Parathyroid adenoma (tissue), 2 donors: Measurements from ENCODE around the gene TSPAN11.
A peak's percentile ranks its signal among the peaks of the same experiment; 100 is the strongest.

Experiments
- H2AFZ ChIP-seq: fragments of 300-600 bp; sonication (generic); one replicate; pipeline ENCODE4 v1.7.0; 2017; ENCODE audit warnings: antibody characterized with exemption, mild to moderate bottlenecking
- H3K27ac ChIP-seq: fragments of 300-600 bp; sonication (generic); one replicate; pipeline ENCODE4 v1.7.0; 2017
- H3K27me3 ChIP-seq: fragments of 300-600 bp; sonication (generic); one replicate; pipeline ENCODE4 v1.7.0; 2017; ENCODE audit warnings: low read length; ENCODE audit not compliant: control insufficient read depth, insufficient read depth
- H3K36me3 ChIP-seq: fragments of 300-600 bp; sonication (generic); one replicate; pipeline ENCODE4 v1.7.0; 2017; ENCODE audit warnings: low read length; ENCODE audit not compliant: control insufficient read depth, insufficient read depth
- H3K4me1 ChIP-seq: fragments of 300-600 bp; sonication (generic); one replicate; pipeline ENCODE4 v1.7.0; 2017; ENCODE audit warnings: control low read depth
- H3K4me2 ChIP-seq: fragments of 300-600 bp; sonication (generic); one replicate; pipeline ENCODE4 v1.7.0; 2017; ENCODE audit warnings: low read length
- H3K4me3 ChIP-seq: fragments of 300-600 bp; sonication (generic); one replicate; pipeline ENCODE4 v1.7.0; 2017; ENCODE audit warnings: low read depth, low read length
- H3K79me2 ChIP-seq: fragments of 300-600 bp; sonication (generic); one replicate; pipeline ENCODE4 v1.7.0; 2017; ENCODE audit warnings: control low read depth
- H3K9ac ChIP-seq: fragments of 300-600 bp; sonication (generic); one replicate; pipeline ENCODE4 v1.7.0; 2017; ENCODE audit warnings: mild to moderate bottlenecking
- H3K9me3 ChIP-seq: fragments of 300-600 bp; sonication (generic); one replicate; pipeline ENCODE4 v1.7.0; 2017; ENCODE audit warnings: low read length; ENCODE audit not compliant: control insufficient read depth
- CTCF ChIP-seq: fragments of 300-600 bp; sonication (generic); IDR thresholded peaks from one replicate; pipeline ENCODE4 v1.7.0; 2017; ENCODE audit warnings: antibody characterized with exemption, mild to moderate bottlenecking
- donor health status: primary hyperparathyroidism.

TSPAN11 gene

GRCh38 chr12:30991466-30991865 is 64.9 kb downstream of the TSPAN11 start:
- no peak for TF ChIP-seq CTCF
- H3K9ac ChIP-seq, result no peak overlapping the region
- H3K79me2 ChIP-seq, result no peaks in the 10 kb centered on the region
- H3K4me2 ChIP-seq, result no peak overlapping the region
- no peak overlapping the region for H2AFZ ChIP-seq
- peak overlapping the region; percentile 73 for H3K27ac ChIP-seq
- H3K9me3 ChIP-seq, result no peaks in the 10 kb centered on the region
- H3K27me3 ChIP-seq, result no peaks in the 10 kb centered on the region
- no peaks in the 10 kb centered on the region for H3K36me3 ChIP-seq
- no peak overlapping the region for H3K4me3 ChIP-seq
- peaks cover 30% of the 10 kb centered on the region for H3K4me1 ChIP-seq

- Histone ChIP-seq H3K9me3 (no peaks in the 10 kb centered on the region), H3K4me3 (no peak overlapping the region), H3K27me3 (no peaks in the 10 kb centered on the region), H3K36me3 (no peaks in the 10 kb centered on the region), H3K27ac (no peak overlapping the region), H3K4me2 (no peak overlapping the region), H2AFZ (no peak overlapping the region), H3K9ac (no peak overlapping the region), H3K79me2 (no peaks in the 10 kb centered on the region), H3K4me1 (peaks cover 30% of the 10 kb centered on the region)
- TF ChIP-seq CTCF, result no peak
Measured at GRCh38 chr12:30992381-30992780, 65.8 kb downstream of the TSPAN11 start.

- Histone ChIP-seq H3K9me3 (no peaks in the 10 kb centered on the region), H3K27me3 (no peaks in the 10 kb centered on the region), H3K36me3 (no peaks in the 10 kb centered on the region), H3K4me2 (no peak overlapping the region), H3K27ac (no peak overlapping the region), H2AFZ (no peak overlapping the region), H3K9ac (no peak overlapping the region), H3K4me1 (peaks cover 30% of the 10 kb centered on the region), H3K4me3 (no peak overlapping the region), H3K79me2 (no peaks in the 10 kb centered on the region)
- no peak for TF ChIP-seq CTCF
Measured at GRCh38 chr12:30993766-30994165, 67.2 kb downstream of the TSPAN11 start.

- peaks cover 25% of the 10 kb centered on the region for H3K4me1 ChIP-seq
- H3K27me3 ChIP-seq, result no peaks in the 10 kb centered on the region
- no peak overlapping the region for H3K27ac ChIP-seq
- no peak for TF ChIP-seq CTCF
- no peak overlapping the region for H2AFZ ChIP-seq
- no peak overlapping the region for H3K4me3 ChIP-seq
- no peaks in the 10 kb centered on the region for H3K9me3 ChIP-seq
- H3K79me2 ChIP-seq, result no peaks in the 10 kb centered on the region
- no peak overlapping the region for H3K4me2 ChIP-seq
- H3K36me3 ChIP-seq, result no peaks in the 10 kb centered on the region
- no peak overlapping the region for H3K9ac ChIP-seq
Measured at GRCh38 chr12:30994274-30994673, 67.7 kb downstream of the TSPAN11 start.

GRCh38 chr12:30996255-30996654 is 69.7 kb downstream of the TSPAN11 start:
- no peak for TF ChIP-seq CTCF
- H3K9me3 ChIP-seq, result no peaks in the 10 kb centered on the region
- H3K9ac ChIP-seq, result no peak overlapping the region
- H3K79me2 ChIP-seq, result no peaks in the 10 kb centered on the region
- no peaks in the 10 kb centered on the region for H3K36me3 ChIP-seq
- H3K27ac ChIP-seq, result no peak overlapping the region
- H3K4me1 ChIP-seq, result peaks cover 5% of the 10 kb centered on the region
- no peaks in the 10 kb centered on the region for H3K27me3 ChIP-seq
- H3K4me2 ChIP-seq, result no peak overlapping the region
- no peak overlapping the region for H3K4me3 ChIP-seq
- H2AFZ ChIP-seq, result no peak overlapping the region
